ENCODE measurements around the gene KCMF1.
A peak's percentile ranks its signal among the peaks of the same experiment; 100 is the strongest.

KCMF1 gene

GRCh38 chr2:85017411-85018048 is 46.6 kb downstream of the KCMF1 start:
- intact Hi-C loops (cut with DNase I) = no loop called here
- DNase-seq = no peak

- intact Hi-C loops (cut with DNase I) = no loop called here
- no peak for DNase-seq
These were observed 47.1 kb downstream of the KCMF1 start for GRCh38 chr2:85018049-85018447.

GRCh38 chr2:85019121-85019520 is 48.2 kb downstream of the KCMF1 start:
- intact Hi-C loops (cut with DNase I) = no loop called here
- DNase-seq = no peak

GRCh38 chr2:85022232-85022631 is 51.3 kb downstream of the KCMF1 start:
- DNase-seq = no peak
- intact Hi-C loops (cut with DNase I) = no loop called here

- DNase-seq = no peak
- intact Hi-C loops (cut with DNase I) = no loop called here
These were observed 53.5 kb downstream of the KCMF1 start for GRCh38 chr2:85024372-85025047.

GRCh38 chr2:85032621-85033020 is 61.7 kb downstream of the KCMF1 start:
- DNase-seq = no peak
- intact Hi-C loops (cut with DNase I) = no loop called here

- DNase-seq = no peak
- intact Hi-C loops (cut with DNase I) = no loop called here
These were observed 62.4 kb downstream of the KCMF1 start for GRCh38 chr2:85033388-85033787.

- intact Hi-C loops (cut with DNase I) = no loop called here
These were observed 63.2 kb downstream of the KCMF1 start for GRCh38 chr2:85034158-85034557.

GRCh38 chr2:85037622-85038021 is 66.7 kb downstream of the KCMF1 start:
- no peak for DNase-seq
- intact Hi-C loops (cut with DNase I) = no loop called here

More at GRCh38 chr2:85034158-85034557, 63.2 kb downstream of the KCMF1 start:
- DNase-seq = no peak

GRCh38 chr2:85042330-85042729 is 71.4 kb downstream of the KCMF1 start:
- no peak for DNase-seq
- intact Hi-C loops (cut with DNase I) = no loop called here

GRCh38 chr2:85048534-85048933 is 77.6 kb downstream of the KCMF1 start:
- no peak for DNase-seq
- intact Hi-C loops (cut with DNase I) = no loop called here

GRCh38 chr2:85049236-85049635 is 78.3 kb downstream of the KCMF1 start:
- no peak for DNase-seq
- intact Hi-C loops (cut with DNase I) = no loop called here

GRCh38 chr2:85053802-85054201 is 82.8 kb downstream of the KCMF1 start:
- DNase-seq = no peak
- intact Hi-C loops (cut with DNase I) = no loop called here

GRCh38 chr2:85057226-85057962 is 86.4 kb downstream of the KCMF1 start:
- no peak for DNase-seq
- intact Hi-C loops (cut with DNase I) = no loop called here

- intact Hi-C loops (cut with DNase I) = no loop called here
- DNase-seq = no peak
These were observed 90.9 kb downstream of the KCMF1 start for GRCh38 chr2:85061896-85062295.

- intact Hi-C loops (cut with DNase I) = no loop called here
- no peak for DNase-seq
These were observed 91.6 kb downstream of the KCMF1 start for GRCh38 chr2:85062565-85062964.

GRCh38 chr2:85063981-85064599 is 93.1 kb downstream of the KCMF1 start:
- intact Hi-C loops (cut with DNase I) = no loop called here
- DNase-seq = no peak

GRCh38 chr2:85064927-85065577 is 94.1 kb downstream of the KCMF1 start:
- intact Hi-C loops (cut with DNase I) = no loop called here

GRCh38 chr2:85066006-85066740 is 95.2 kb downstream of the KCMF1 start:
- no peak for DNase-seq
- intact Hi-C loops (cut with DNase I) = loop anchor here (1.0 to 2.0 kb wide), 2 partner anchors 177 to 219 kb away; no protein-coding TSS in a partner anchor

More at GRCh38 chr2:85064927-85065577, 94.1 kb downstream of the KCMF1 start:
- DNase-seq = no peak

GRCh38 chr2:85066874-85067351 is 96.0 kb downstream of the KCMF1 start:
- intact Hi-C loops (cut with DNase I) = loop anchor here (1.0 to 2.0 kb wide), 2 partner anchors 176 to 218 kb away; no protein-coding TSS in a partner anchor
- peak in 9 of 10 donors; percentile 40 to 94 (median 67) for DNase-seq
